Measurements from ENCODE around the gene PTP4A2. TPM values are rescaled to one million over a fixed set of nuclear protein-coding genes. Genes with fewer than 3 reads are reported as not detected.

PTP4A2 gene
- total RNA-seq, 4 donors from 2014 or later, result 127 to 184 (median 159) TPM

DNA sequence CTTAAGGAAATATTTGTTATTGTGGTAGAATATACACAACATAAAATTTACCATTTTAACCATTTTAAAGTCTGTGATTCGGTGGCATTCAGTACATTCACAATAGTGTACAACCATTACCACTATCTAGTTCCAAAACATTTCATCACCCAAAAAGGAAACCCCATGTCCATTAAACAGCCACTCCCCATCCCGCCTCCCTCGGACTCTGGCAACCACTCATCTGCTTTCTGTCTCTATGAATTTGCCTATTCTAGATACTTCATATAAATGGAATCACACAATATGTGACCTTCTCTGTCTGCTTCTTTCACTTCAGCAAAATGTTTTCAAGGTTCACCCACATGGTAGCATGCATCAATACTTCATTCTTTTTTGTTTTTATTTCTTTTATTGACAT lies 51.3 kb downstream of the PTP4A2 start:
- H3K36me3 ChIP-seq, result no peaks in the 10 kb centered on the region
- peaks cover 0 to 4% (median 0%) of the 10 kb centered on the region in 4 donors for H3K4me1 ChIP-seq
- H3K4me3 ChIP-seq, result no peak overlapping the region
- WGBS, 2 donors, result 52 to 55% methylated on average over 3 of the region's 3 CpGs
- TF ChIP-seq CTCF (IDR thresholded peaks at IDR 0.05) (no peak), EP300 (IDR thresholded peaks at IDR 0.05) (no peak), POLR2A (IDR thresholded peaks at IDR 0.05) (no peak)
- H3K9me3 ChIP-seq, result no peaks in the 10 kb centered on the region
- H3K27me3 ChIP-seq, result no peaks in the 10 kb centered on the region
- no peak overlapping the region for H3K27ac ChIP-seq
- no peak for DNase-seq (ENCODE audit: low spot score in 2 of 2)

DNA sequence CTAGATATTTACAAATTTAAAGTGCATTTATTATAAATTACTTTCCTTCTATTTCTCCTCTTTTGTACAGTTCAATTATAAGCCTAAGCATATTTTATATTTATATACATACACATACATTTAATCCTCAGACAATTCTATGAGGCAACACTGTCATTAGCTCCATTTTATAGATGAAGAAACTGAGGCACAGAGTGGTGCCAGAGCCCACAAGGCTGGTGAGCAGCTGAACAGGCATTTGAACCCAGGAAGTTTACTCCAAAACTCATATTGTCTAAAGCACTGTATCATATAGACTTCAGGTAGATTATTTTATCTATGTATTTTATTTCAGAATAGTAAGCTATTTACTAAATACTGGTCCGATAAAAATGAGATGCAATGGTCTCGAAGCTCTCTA lies 52.3 kb downstream of the PTP4A2 start:
- H3K36me3 ChIP-seq, result no peaks in the 10 kb centered on the region
- 93 to 99% methylated on average over 2 of the region's 2 CpGs for WGBS, 2 donors
- H3K9me3 ChIP-seq, result no peaks in the 10 kb centered on the region
- H3K4me1 ChIP-seq, result peaks cover 0 to 8% (median 2%) of the 10 kb centered on the region in 4 donors
- H3K27ac ChIP-seq, result no peak overlapping the region
- DNase-seq (ENCODE audit: low spot score in 2 of 2), result no peak
- H3K27me3 ChIP-seq, result no peaks in the 10 kb centered on the region
- no peak overlapping the region for H3K4me3 ChIP-seq
- TF ChIP-seq EP300 (IDR thresholded peaks at IDR 0.05) (no peak), POLR2A (IDR thresholded peaks at IDR 0.05) (no peak), CTCF (IDR thresholded peaks at IDR 0.05) (no peak)

GRCh38 chr1:31883357-31883942 lies 54.7 kb downstream of the PTP4A2 start:
- Histone ChIP-seq H3K4me1 (peaks cover 0 to 8% (median 2%) of the 10 kb centered on the region in 4 donors), H3K9me3 (no peaks in the 10 kb centered on the region), H3K27ac (no peak overlapping the region), H3K4me3 (no peak overlapping the region), H3K36me3 (no peaks in the 10 kb centered on the region), H3K27me3 (no peaks in the 10 kb centered on the region)
- no peak for DNase-seq (ENCODE audit: low spot score in 2 of 2)
- TF ChIP-seq EP300 (IDR thresholded peaks at IDR 0.05) (no peak), POLR2A (IDR thresholded peaks at IDR 0.05) (no peak), CTCF (IDR thresholded peaks at IDR 0.05) (no peak)
- 91 to 93% methylated on average over 3 of the region's 3 CpGs for WGBS, 2 donors

DNA sequence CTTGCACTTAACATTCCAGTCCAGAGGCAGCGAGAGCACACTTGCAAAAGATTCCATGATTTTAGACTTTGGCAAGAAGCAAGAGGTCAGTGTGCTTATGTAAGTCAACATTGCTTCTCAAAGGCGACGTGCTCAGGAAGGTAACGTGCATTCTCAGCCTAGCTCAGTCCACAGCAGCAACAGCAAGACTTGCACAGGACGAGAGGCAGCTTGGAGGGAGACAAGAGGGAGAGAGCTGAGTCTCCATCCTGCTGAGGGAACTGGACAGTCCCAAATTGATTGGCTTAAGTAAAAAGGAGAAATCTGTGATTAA lies 56.5 kb downstream of the PTP4A2 start:
- no peaks in the 10 kb centered on the region for H3K9me3 ChIP-seq
- H3K27ac ChIP-seq, result no peak overlapping the region
- H3K4me1 ChIP-seq, result peaks cover 0 to 8% (median 2%) of the 10 kb centered on the region in 4 donors
- 43 to 47% methylated on average over 5 of the region's 5 CpGs for WGBS, 2 donors
- TF ChIP-seq EP300 (IDR thresholded peaks at IDR 0.05) (no peak), CTCF (IDR thresholded peaks at IDR 0.05) (no peak), POLR2A (IDR thresholded peaks at IDR 0.05) (no peak)
- no peaks in the 10 kb centered on the region for H3K36me3 ChIP-seq
- no peak overlapping the region for H3K4me3 ChIP-seq
- DNase-seq (ENCODE audit: low spot score in 2 of 2), result no peak
- no peaks in the 10 kb centered on the region for H3K27me3 ChIP-seq

DNA sequence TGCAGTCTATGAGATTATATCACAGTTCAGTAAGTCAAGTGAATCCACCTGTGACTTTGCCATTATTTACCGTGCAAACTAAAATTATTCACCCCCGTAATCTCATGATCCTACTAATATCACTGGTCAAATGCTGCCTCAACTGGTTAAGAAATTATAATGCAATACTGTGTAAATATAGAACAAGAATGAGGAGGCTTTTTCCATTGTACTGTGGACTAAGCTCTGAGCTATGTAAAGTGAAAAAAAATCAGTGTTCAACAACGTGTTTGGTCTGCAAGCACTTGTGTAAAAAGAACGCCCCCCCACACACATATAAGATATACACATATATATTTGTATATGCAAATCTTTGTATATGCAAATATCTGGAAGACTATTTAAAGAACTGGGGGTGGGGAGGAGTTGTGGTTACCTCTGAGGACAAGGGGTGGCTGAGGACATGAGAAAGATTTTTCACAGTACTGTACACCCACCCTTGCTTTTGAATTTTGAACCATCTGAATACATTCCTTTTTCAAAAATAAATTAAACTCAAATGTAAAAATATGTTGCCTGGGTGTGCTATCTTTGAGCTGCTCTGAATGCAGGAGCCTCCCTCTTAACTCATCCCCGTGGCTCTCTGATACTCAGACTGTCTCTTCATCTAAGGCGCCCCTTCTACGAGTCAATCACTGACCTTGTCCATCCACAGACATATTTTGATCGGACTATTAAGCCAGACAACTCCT lies 57.0 kb downstream of the PTP4A2 start:
- Histone ChIP-seq H3K9me3 (no peaks in the 10 kb centered on the region), H3K27me3 (no peaks in the 10 kb centered on the region), H3K36me3 (no peaks in the 10 kb centered on the region), H3K4me1 (peaks cover 0 to 8% (median 2%) of the 10 kb centered on the region in 4 donors), H3K4me3 (no peak overlapping the region), H3K27ac (no peak overlapping the region)
- TF ChIP-seq POLR2A (IDR thresholded peaks at IDR 0.05) (no peak), CTCF (IDR thresholded peaks at IDR 0.05) (no peak), EP300 (IDR thresholded peaks at IDR 0.05) (no peak)
- no peak for DNase-seq (ENCODE audit: low spot score in 2 of 2)
- 45 to 49% methylated on average over 8 of the region's 8 CpGs for WGBS, 2 donors

Data from tibial nerve (tissue), 4 donors.